Astrocyte (in vitro differentiated cells and primary cell): ENCODE data around the gene ARCN1. TPM values are rescaled to one million over a fixed set of nuclear protein-coding genes. Genes with fewer than 3 reads are reported as not detected.

Experiments used
- DNase-seq: peaks from one replicate; pipeline ENCODE4 v3.0.0-alpha.2; 2010; ENCODE audit warnings: low read depth
- FAIRE-seq: peaks from 2 replicates; lab custom pipeline; 2011; peaks lifted over from hg19 to GRCh38; lab: Jason Lieb, UNC
- H2AFZ ChIP-seq: 2 replicates; pipeline ENCODE4 v1.6.0; 2012; ENCODE audit warnings: low read depth, low read length, inconsistent platforms
- H3K27ac ChIP-seq: 2 replicates; pipeline ENCODE4 v1.5.1; 2011; ENCODE audit warnings: low read depth, low read length, inconsistent platforms
- H3K27me3 ChIP-seq: 2 replicates; pipeline ENCODE4 v1.6.0; 2011; ENCODE audit warnings: low read length, inconsistent platforms; ENCODE audit not compliant: insufficient read depth
- H3K36me3 ChIP-seq: 2 replicates; pipeline ENCODE4 v1.5.1; 2011; ENCODE audit warnings: low read length, inconsistent platforms; ENCODE audit not compliant: insufficient read depth
- H3K4me1 ChIP-seq: 2 replicates; pipeline ENCODE4 v1.5.1; 2011; ENCODE audit warnings: low read length, inconsistent platforms; ENCODE audit not compliant: insufficient read depth
- H3K4me2 ChIP-seq: 2 replicates; pipeline ENCODE4 v1.6.0; 2012; ENCODE audit warnings: low read length, inconsistent platforms
- H3K4me3 ChIP-seq: 2 replicates; pipeline ENCODE4 v1.5.1; 2011; ENCODE audit warnings: low read depth, mild to moderate bottlenecking, low read length, inconsistent platforms; ENCODE audit not compliant: insufficient read depth
- H3K79me2 ChIP-seq: 2 replicates; pipeline ENCODE4 v1.6.0; 2012; ENCODE audit warnings: mild to moderate bottlenecking, low read length, inconsistent platforms; ENCODE audit not compliant: insufficient read depth
- H3K9ac ChIP-seq: 2 replicates; pipeline ENCODE4 v1.6.0; 2012; ENCODE audit warnings: mild to moderate bottlenecking, low read length, inconsistent platforms
- H3K9me3 ChIP-seq: 2 replicates; pipeline ENCODE4 v1.5.1; 2012; ENCODE audit warnings: low read depth, mild to moderate bottlenecking, low read length, inconsistent platforms; ENCODE audit not compliant: insufficient read depth
- H4K20me1 ChIP-seq: 2 replicates; pipeline ENCODE4 v1.6.0; 2012; ENCODE audit warnings: low read length, inconsistent platforms; ENCODE audit not compliant: insufficient read depth
- H3K27ac Mint-ChIP-seq: one replicate; pipeline ENCODE4 v1.8.0; 2021; ENCODE audit warnings: mild to moderate bottlenecking, mixed read lengths; ENCODE audit not compliant: unreplicated experiment
- H3K27me3 Mint-ChIP-seq: one replicate; pipeline ENCODE4 v1.8.0; 2021; ENCODE audit warnings: low read depth, mixed read lengths; ENCODE audit not compliant: unreplicated experiment
- H3K36me3 Mint-ChIP-seq: one replicate; pipeline ENCODE4 v1.8.0; 2021; ENCODE audit warnings: low read depth, mixed read lengths; ENCODE audit not compliant: unreplicated experiment
- H3K4me1 Mint-ChIP-seq: one replicate; pipeline ENCODE4 v1.8.0; 2021; ENCODE audit warnings: low read depth, mixed read lengths; ENCODE audit not compliant: unreplicated experiment
- H3K4me3 Mint-ChIP-seq: one replicate; pipeline ENCODE4 v1.8.0; 2021; ENCODE audit warnings: mild to moderate bottlenecking, moderate library complexity, mixed read lengths; ENCODE audit not compliant: unreplicated experiment
- H3K9me3 Mint-ChIP-seq: one replicate; pipeline ENCODE4 v1.8.0; 2021; ENCODE audit warnings: mild to moderate bottlenecking, mixed read lengths; ENCODE audit not compliant: unreplicated experiment
- EZH2 ChIP-seq: IDR thresholded peaks from 2 replicates; pipeline ENCODE4 v1.6.1; 2012; ENCODE audit warnings: mild to moderate bottlenecking, low read length, inconsistent platforms; ENCODE audit not compliant: insufficient read depth
- microRNA-seq: library from miRNA; unstranded; fragments of <30 nt; microRNA quantifications from one replicate; pipeline ENCODE4 v1.2.0, GENCODE V29; 2020
- total RNA-seq: library from RNA; stranded (reverse); gene quantifications from 2 replicates; pipeline ENCODE4 v1.2.1, GENCODE V29; 2021
- TF ChIP-seq, protein P1 (sequence below): IDR thresholded peaks from 2 replicates; pipeline ENCODE4 v1.5.1; 2011; ENCODE audit warnings: low read depth, mild to moderate bottlenecking, inconsistent platforms, low read length, moderate library complexity; ENCODE audit not compliant: insufficient read depth

ARCN1 gene
- total RNA-seq, 1 donor from 2014 or later, result 255 TPM

- DNase-seq (no peak), FAIRE-seq (no peak)
- Histone ChIP-seq H2AFZ (no peak overlapping the region), H3K27me3 (no peaks in the 10 kb centered on the region), H3K79me2 (peaks cover 32% of the 10 kb centered on the region), H3K36me3 (peaks cover 70% of the 10 kb centered on the region), H3K4me2 (no peak overlapping the region), H4K20me1 (peaks cover 90% of the 10 kb centered on the region), H3K9me3 (no peaks in the 10 kb centered on the region), H3K27ac (no peak overlapping the region), H3K4me3 (no peak overlapping the region), H3K4me1 (no peaks in the 10 kb centered on the region), H3K9ac (no peak overlapping the region)
- no peak overlapping the region for H3K4me3 Mint-ChIP-seq
- H3K4me1 Mint-ChIP-seq, result peaks cover 6% of the 10 kb centered on the region
- peaks cover 36% of the 10 kb centered on the region for H3K36me3 Mint-ChIP-seq
- H3K27me3 Mint-ChIP-seq, result no peaks in the 10 kb centered on the region
- H3K9me3 Mint-ChIP-seq, result no peaks in the 10 kb centered on the region
- TF ChIP-seq, protein P1, sequence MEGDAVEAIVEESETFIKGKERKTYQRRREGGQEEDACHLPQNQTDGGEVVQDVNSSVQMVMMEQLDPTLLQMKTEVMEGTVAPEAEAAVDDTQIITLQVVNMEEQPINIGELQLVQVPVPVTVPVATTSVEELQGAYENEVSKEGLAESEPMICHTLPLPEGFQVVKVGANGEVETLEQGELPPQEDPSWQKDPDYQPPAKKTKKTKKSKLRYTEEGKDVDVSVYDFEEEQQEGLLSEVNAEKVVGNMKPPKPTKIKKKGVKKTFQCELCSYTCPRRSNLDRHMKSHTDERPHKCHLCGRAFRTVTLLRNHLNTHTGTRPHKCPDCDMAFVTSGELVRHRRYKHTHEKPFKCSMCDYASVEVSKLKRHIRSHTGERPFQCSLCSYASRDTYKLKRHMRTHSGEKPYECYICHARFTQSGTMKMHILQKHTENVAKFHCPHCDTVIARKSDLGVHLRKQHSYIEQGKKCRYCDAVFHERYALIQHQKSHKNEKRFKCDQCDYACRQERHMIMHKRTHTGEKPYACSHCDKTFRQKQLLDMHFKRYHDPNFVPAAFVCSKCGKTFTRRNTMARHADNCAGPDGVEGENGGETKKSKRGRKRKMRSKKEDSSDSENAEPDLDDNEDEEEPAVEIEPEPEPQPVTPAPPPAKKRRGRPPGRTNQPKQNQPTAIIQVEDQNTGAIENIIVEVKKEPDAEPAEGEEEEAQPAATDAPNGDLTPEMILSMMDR, result no peak
- TF ChIP-seq EZH2, result no peak
- H3K27ac Mint-ChIP-seq, result no peak overlapping the region
Measured at GRCh38 chr11:118651820-118652219, 79.6 kb downstream of the ARCN1 start.

Small RNA genes lying within 50 kb of the gene (microRNA-seq; reads per million reads assigned to microRNA genes)
- gene MIR6716, result not detected

Other genes starting within 250 kb of the ARCN1 start
- 0.61 TPM in 1 of 2 replicates, not detected in the other for gene CD3D, start 229.7 kb upstream of the ARCN1 start, total RNA-seq
- gene CD3G, start 228.1 kb upstream of the ARCN1 start, total RNA-seq, result not detected in 2 replicates
- 38.8 and 40.6 TPM in 2 replicates for gene UBE4A, start 212.8 kb upstream of the ARCN1 start, total RNA-seq
- 182 and 194 TPM in 2 replicates for gene ATP5MG, start 170.8 kb upstream of the ARCN1 start, total RNA-seq
- 58.7 and 60.0 TPM in 2 replicates for gene KMT2A, start 135.9 kb upstream of the ARCN1 start, total RNA-seq
- 0.43 and 0.84 TPM in 2 replicates for gene TTC36, start 44.9 kb upstream of the ARCN1 start, total RNA-seq
- gene TMEM25, start 41.2 kb upstream of the ARCN1 start, total RNA-seq, result 18.2 and 19.0 TPM in 2 replicates
- gene IFT46, start 6.5 kb upstream of the ARCN1 start, total RNA-seq, result 14.0 and 16.5 TPM in 2 replicates
- 179 and 194 TPM in 2 replicates for gene PHLDB1, start 35.2 kb downstream of the ARCN1 start, total RNA-seq
- gene TREH, start 107.2 kb downstream of the ARCN1 start, total RNA-seq, result not detected in 2 replicates
- gene DDX6, start 218.8 kb downstream of the ARCN1 start, total RNA-seq, result 190 and 196 TPM in 2 replicates